ENCODE data around the gene ARF6. TPM values are rescaled to one million over a fixed set of nuclear protein-coding genes. Genes with fewer than 3 reads are reported as not detected.

The ARF6 gene
- total and polyA plus RNA-seq, 4 donors = 20.3 to 56.2 (median 24.5) TPM

DNA sequence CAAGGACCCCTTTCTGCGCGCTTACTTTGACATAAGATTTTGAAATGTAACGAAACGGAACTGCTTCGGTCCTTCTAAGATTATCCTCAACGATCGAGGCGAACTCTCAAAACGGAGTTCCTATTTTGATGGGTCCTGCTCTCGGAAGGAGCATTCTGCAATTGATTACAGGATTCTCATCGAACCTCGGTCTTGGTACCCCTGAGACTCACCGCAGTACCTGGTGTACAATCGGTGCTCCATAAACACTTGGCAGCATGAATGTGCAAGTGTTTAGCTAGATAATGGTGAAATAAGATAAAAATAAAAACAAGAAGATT is 39.8 kb upstream of the ARF6 start:
- Histone ChIP-seq H3K27ac (ENCODE audit: low read depth in 1 of 2, low read length in 2 of 2) (peak overlapping the region; percentile 74 to 92), H3K27me3 (ENCODE audit: control insufficient read depth in 4 of 4, insufficient read depth in 4 of 4, low read length in 3 of 4) (no peaks in the 10 kb centered on the region), H3K36me3 (ENCODE audit: control insufficient read depth in 4 of 4, insufficient read depth in 3 of 4, low read depth in 1 of 4, low read length in 3 of 4) (peaks cover 0 to 13% (median 9%) of the 10 kb centered on the region in 4 donors), H3K4me3 (ENCODE audit: low read depth in 1 of 3, low read length in 3 of 3) (peak overlapping the region; percentile 58 to 99 (median 85)), H3K4me1 (ENCODE audit: control insufficient read depth in 4 of 4, insufficient read depth in 4 of 4, low read length in 3 of 4) (peaks cover 0 to 25% (median 17%) of the 10 kb centered on the region in 4 donors), H3K9ac (ENCODE audit: low read depth in 1 of 2, low read length in 2 of 2) (peak overlapping the region; percentile 84 to 100), H3K9me3 (ENCODE audit: control insufficient read depth in 4 of 4, low read length in 3 of 4) (no peaks in the 10 kb centered on the region)
- no peak for DNase-seq (ENCODE audit: low spot score)
- no peak for TF ChIP-seq EGR1 (IDR thresholded peaks at IDR 0.05; ENCODE audit: low read depth in 2 of 2)
- 2% methylated on average over 14 of the region's 14 CpGs for WGBS

DNA sequence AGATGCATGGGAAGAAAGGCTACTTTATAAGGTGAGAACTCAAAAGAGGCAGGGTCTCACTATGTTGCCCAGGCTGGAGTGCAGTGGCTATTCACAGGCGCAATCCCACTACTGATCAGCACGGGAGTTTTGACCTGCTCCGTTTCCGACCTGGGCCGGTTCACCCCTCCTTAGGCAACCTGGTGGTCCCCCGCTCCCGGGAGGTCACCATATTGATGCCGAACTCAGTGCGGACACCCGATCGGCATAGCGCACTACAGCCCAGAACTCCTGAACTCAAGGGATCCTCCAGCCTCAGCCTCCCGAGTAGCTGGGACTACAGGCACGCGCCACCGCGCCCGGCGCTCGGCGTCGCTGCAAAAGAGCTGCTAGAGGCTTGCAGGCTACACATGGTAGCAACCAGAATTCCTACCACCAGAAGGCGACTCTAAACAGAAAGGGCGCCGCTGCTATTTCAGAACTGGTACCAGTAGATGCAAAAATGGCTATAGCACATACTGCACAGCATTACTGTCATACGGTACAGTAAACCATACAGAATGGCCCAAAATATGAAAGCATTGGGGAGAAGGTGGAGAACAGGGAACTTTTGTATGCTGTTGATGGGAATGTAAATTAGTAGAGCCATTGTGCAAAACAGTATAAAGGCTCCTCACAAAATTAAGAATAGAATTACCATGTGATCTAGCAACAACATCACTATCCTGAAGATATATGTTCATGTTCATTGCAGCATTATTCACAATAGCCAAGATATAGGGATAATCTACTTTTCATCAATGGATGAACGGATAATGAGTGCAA is 39.1 kb upstream of the ARF6 start:
- peak overlapping the region in 2 of 3 donors; percentile 20 to 58 for H3K4me3 ChIP-seq (ENCODE audit: low read depth in 1 of 3, low read length in 3 of 3)
- DNase-seq (ENCODE audit: low spot score) = peak; percentile 68
- no peak overlapping the region for H3K9ac ChIP-seq (ENCODE audit: low read depth in 1 of 2, low read length in 2 of 2)
- no peaks in the 10 kb centered on the region for H3K9me3 ChIP-seq (ENCODE audit: control insufficient read depth in 4 of 4, low read length in 3 of 4)
- peaks cover 0 to 25% (median 17%) of the 10 kb centered on the region in 4 donors for H3K4me1 ChIP-seq (ENCODE audit: control insufficient read depth in 4 of 4, insufficient read depth in 4 of 4, low read length in 3 of 4)
- no peak for TF ChIP-seq TAF1 (conservative IDR thresholded peaks at IDR 0.05)
- TF ChIP-seq NR2F2 (IDR thresholded peaks at IDR 0.05) = no peak
- no peak for TF ChIP-seq GABPA (IDR thresholded peaks at IDR 0.05 in 1 of 2, conservative IDR thresholded peaks at IDR 0.05 in 1 of 2)
- peak in 1 of 2 donors; percentile 9 for TF ChIP-seq HNF4A (conservative IDR thresholded peaks at IDR 0.05)
- TF ChIP-seq, protein P1, sequence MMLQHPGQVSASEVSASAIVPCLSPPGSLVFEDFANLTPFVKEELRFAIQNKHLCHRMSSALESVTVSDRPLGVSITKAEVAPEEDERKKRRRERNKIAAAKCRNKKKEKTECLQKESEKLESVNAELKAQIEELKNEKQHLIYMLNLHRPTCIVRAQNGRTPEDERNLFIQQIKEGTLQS (IDR thresholded peaks at IDR 0.05) = no peak
- TF ChIP-seq MAX (IDR thresholded peaks at IDR 0.05) = peak; percentile 69
- TF ChIP-seq HNF4G (IDR thresholded peaks at IDR 0.05) = no peak
- no peak for TF ChIP-seq FOXA1 (IDR thresholded peaks at IDR 0.05)
- no peak for TF ChIP-seq EGR1 (IDR thresholded peaks at IDR 0.05; ENCODE audit: low read depth in 2 of 2)
- peak; percentile 35 for TF ChIP-seq SP1 (IDR thresholded peaks at IDR 0.05)
- TF ChIP-seq, protein P2, sequence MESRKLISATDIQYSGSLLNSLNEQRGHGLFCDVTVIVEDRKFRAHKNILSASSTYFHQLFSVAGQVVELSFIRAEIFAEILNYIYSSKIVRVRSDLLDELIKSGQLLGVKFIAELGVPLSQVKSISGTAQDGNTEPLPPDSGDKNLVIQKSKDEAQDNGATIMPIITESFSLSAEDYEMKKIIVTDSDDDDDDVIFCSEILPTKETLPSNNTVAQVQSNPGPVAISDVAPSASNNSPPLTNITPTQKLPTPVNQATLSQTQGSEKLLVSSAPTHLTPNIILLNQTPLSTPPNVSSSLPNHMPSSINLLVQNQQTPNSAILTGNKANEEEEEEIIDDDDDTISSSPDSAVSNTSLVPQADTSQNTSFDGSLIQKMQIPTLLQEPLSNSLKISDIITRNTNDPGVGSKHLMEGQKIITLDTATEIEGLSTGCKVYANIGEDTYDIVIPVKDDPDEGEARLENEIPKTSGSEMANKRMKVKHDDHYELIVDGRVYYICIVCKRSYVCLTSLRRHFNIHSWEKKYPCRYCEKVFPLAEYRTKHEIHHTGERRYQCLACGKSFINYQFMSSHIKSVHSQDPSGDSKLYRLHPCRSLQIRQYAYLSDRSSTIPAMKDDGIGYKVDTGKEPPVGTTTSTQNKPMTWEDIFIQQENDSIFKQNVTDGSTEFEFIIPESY (IDR thresholded peaks at IDR 0.05) = no peak
- TF ChIP-seq JUND (IDR thresholded peaks at IDR 0.05) = no peak
- TF ChIP-seq CTCF (IDR thresholded peaks at IDR 0.05; ENCODE audit: low read depth, low read length, missing input control) = peak; percentile 76
- TF ChIP-seq RXRA (IDR thresholded peaks at IDR 0.05) = peak in 1 of 2 donors; percentile 35
- no peak for TF ChIP-seq FOXA2 (IDR thresholded peaks at IDR 0.05)
- peak; percentile 78 to 87 for TF ChIP-seq RAD21 (IDR thresholded peaks at IDR 0.05)
- TF ChIP-seq YY1 (IDR thresholded peaks at IDR 0.05) = peak; percentile 45
- no peak for TF ChIP-seq REST (IDR thresholded peaks at IDR 0.05)
- no peaks in the 10 kb centered on the region for H3K27me3 ChIP-seq (ENCODE audit: control insufficient read depth in 4 of 4, insufficient read depth in 4 of 4, low read length in 3 of 4)
- peak overlapping the region in 1 of 2 donors; percentile 40 for H3K27ac ChIP-seq (ENCODE audit: low read depth in 1 of 2, low read length in 2 of 2)
- WGBS = 21% methylated on average over 27 of the region's 27 CpGs
- peaks cover 0 to 13% (median 9%) of the 10 kb centered on the region in 4 donors for H3K36me3 ChIP-seq (ENCODE audit: control insufficient read depth in 4 of 4, insufficient read depth in 3 of 4, low read depth in 1 of 4, low read length in 3 of 4)

All from liver (tissue), 9 donors.